ENCODE measurements around the gene PDXP. TPM values are rescaled to one million over a fixed set of nuclear protein-coding genes. Genes with fewer than 3 reads are reported as not detected.

PDXP gene
- total RNA-seq, 4 donors from 2014 or later: 2.3 to 4.1 (median 2.9) TPM

GRCh38 chr22:37660709-37661045 is 2.2 kb downstream of the PDXP start:
- Histone ChIP-seq H3K36me3 (peaks cover 0 to 5% (median 0%) of the 10 kb centered on the region in 3 donors), H3K4me3 (no peak overlapping the region), H3K27me3 (no peaks in the 10 kb centered on the region), H3K4me1 (peaks cover 26 to 44% (median 28%) of the 10 kb centered on the region in 3 donors), H3K9me3 (no peaks in the 10 kb centered on the region), H3K27ac (peak overlapping the region in 3 of 4 donors; percentile 59 to 80 (median 79))
- WGBS, 2 donors: 71 to 80% methylated on average over 1 to 2 of the region's 2 CpGs
- DNase-seq: no peak
- TF ChIP-seq POLR2A (IDR thresholded peaks at IDR 0.05): no peak
- no peak for TF ChIP-seq CTCF (IDR thresholded peaks at IDR 0.05)
- intact Hi-C loops (cut with DNase I): no loop called here

GRCh38 chr22:37661160-37661924 is 2.8 kb downstream of the PDXP start:
- Histone ChIP-seq H3K36me3 (peaks cover 0 to 11% (median 0%) of the 10 kb centered on the region in 3 donors), H3K27ac (peak overlapping the region; percentile 14 to 80 (median 69)), H3K9me3 (no peaks in the 10 kb centered on the region), H3K27me3 (no peaks in the 10 kb centered on the region), H3K4me3 (no peak overlapping the region), H3K4me1 (peaks cover 26 to 44% (median 28%) of the 10 kb centered on the region in 3 donors)
- intact Hi-C loops (cut with DNase I): no loop called here
- 51 to 74% methylated on average over 8 to 12 of the region's 12 CpGs for WGBS, 2 donors
- no peak for DNase-seq
- TF ChIP-seq POLR2A (IDR thresholded peaks at IDR 0.05) (no peak), CTCF (IDR thresholded peaks at IDR 0.05) (no peak)

- H3K4me3 ChIP-seq: no peak overlapping the region
- no peak for DNase-seq
- H3K27me3 ChIP-seq: no peaks in the 10 kb centered on the region
- H3K36me3 ChIP-seq: peaks cover 0 to 17% (median 0%) of the 10 kb centered on the region in 3 donors
- peaks cover 26 to 44% (median 28%) of the 10 kb centered on the region in 3 donors for H3K4me1 ChIP-seq
- H3K9me3 ChIP-seq: no peaks in the 10 kb centered on the region
- peak overlapping the region; percentile 1 to 80 (median 69) for H3K27ac ChIP-seq
- WGBS, 2 donors: 89% methylated on average over 1 of the region's 5 CpGs; no CpG with 5 or more reads in 1 of the 2 donors
- no peak for TF ChIP-seq CTCF (IDR thresholded peaks at IDR 0.05)
- intact Hi-C loops (cut with DNase I): no loop called here
These were observed 3.5 kb downstream of the PDXP start for GRCh38 chr22:37662039-37662438.

- H3K4me1 ChIP-seq: peaks cover 21 to 35% (median 22%) of the 10 kb centered on the region in 3 donors
- DNase-seq: no peak
- 66 to 75% methylated on average over 16 of the region's 16 CpGs for WGBS, 2 donors
- peak overlapping the region in 2 of 4 donors; percentile 47 to 63 for H3K27ac ChIP-seq
- no peak for TF ChIP-seq POLR2A (IDR thresholded peaks at IDR 0.05)
- no peaks in the 10 kb centered on the region for H3K9me3 ChIP-seq
- intact Hi-C loops (cut with DNase I): no loop called here
- H3K36me3 ChIP-seq: peaks cover 0 to 17% (median 0%) of the 10 kb centered on the region in 3 donors
- no peak overlapping the region for H3K4me3 ChIP-seq
- no peaks in the 10 kb centered on the region for H3K27me3 ChIP-seq
These were observed 5.1 kb downstream of the PDXP start for GRCh38 chr22:37663521-37664140.

- H3K27ac ChIP-seq: no peak overlapping the region
These were observed 6.0 kb downstream of the PDXP start for GRCh38 chr22:37664249-37665101.

More at GRCh38 chr22:37664249-37665101, 6.0 kb downstream of the PDXP start:
- no peak for DNase-seq
- TF ChIP-seq CTCF (IDR thresholded peaks at IDR 0.05) (no peak), POLR2A (IDR thresholded peaks at IDR 0.05) (no peak)
- Histone ChIP-seq H3K4me1 (peaks cover 14 to 30% (median 20%) of the 10 kb centered on the region in 3 donors), H3K27me3 (no peaks in the 10 kb centered on the region), H3K36me3 (peaks cover 0 to 17% (median 0%) of the 10 kb centered on the region in 3 donors), H3K9me3 (no peaks in the 10 kb centered on the region), H3K4me3 (no peak overlapping the region)
- WGBS, 2 donors: 72 to 74% methylated on average over 12 to 13 of the region's 16 CpGs
- intact Hi-C loops (cut with DNase I): no loop called here

Data from esophagus squamous epithelium (tissue), 5 donors.